COLO668 (cell line): ENCODE results near the gene SMIM35.

Experiments used
- DNase-seq: peaks from one replicate; lab custom pipeline; 2025; ENCODE audit not compliant: unreplicated experiment; lab: John Stamatoyannopoulos, UW

The SMIM35 gene

DNA sequence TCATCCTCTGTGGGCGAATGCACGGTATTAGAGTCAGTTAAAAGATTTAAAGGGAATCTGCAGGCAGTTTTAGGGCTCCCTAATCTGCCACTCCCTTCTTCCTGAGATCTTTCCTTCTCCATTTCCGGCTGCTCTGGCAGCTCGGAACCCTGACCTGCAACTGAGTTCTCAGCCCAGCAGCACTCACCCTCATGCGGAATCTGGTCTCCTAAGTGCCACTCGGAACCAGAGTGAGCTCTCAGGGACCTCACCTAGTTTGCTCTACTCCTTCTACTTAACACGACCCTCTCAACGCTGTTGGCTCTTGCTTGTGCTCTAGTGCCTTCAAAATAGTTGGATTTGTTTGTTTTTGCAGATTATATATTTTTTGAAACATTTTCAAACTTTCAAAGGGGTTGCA is 119.9 kb downstream of the SMIM35 start:
- DNase-seq = no peak

DNA sequence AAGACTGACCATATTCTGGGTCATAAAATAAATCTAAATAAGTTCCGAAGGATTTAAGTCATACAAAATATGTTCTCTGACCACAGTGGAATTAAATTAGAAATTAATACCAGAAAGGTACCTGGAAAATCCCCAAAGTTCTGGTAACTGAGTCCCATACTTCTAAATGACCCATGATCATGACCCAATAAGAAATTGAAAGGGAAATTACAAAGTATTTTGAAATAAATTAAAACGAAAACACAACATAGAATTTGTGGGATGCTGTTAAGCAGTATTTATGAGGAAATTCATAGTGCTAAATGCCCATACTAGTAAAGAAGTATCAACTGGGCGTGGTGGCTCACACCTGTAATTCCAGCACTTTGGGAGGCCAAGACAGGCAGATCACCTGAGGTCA is 123.9 kb downstream of the SMIM35 start:
- DNase-seq = no peak

DNA sequence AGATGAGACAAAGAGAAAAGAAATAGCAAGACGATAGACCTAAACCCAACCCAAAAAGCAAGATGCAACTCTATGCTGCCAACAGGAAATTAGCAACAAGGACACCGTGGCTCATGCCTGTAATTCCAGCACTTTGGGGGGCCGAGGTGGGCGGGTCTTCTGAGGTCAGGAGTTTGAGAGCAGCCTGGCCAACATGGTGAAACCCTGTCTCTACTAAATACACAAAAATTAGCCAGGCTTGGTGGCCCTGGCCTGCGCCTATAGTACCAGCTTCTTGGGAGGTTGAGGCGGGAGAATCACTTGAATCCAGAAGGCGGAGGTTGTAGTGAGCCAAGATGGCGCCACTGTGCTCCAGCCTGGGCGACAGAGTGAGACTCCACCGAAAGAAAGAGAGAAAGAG is 124.9 kb downstream of the SMIM35 start:
- no peak for DNase-seq

DNA sequence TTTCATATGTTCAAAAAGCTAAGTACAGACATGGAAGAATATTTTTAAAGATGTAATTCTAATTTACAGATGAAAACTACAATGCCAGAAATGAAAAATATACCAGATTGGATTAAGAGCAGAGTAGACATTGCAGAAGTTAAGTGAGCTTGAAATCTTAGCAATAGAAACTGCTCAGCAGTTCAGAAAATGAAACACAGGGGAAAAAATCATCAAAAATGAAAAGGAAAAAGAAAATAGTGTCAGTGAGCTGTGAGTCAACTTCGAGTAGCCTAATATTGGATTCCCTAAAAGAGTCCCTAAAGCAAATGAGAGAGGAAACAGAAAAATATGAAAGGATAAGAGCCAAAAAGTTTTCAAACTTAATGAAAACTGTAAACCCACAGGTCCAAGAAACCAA is 126.4 kb downstream of the SMIM35 start:
- no peak for DNase-seq

DNA sequence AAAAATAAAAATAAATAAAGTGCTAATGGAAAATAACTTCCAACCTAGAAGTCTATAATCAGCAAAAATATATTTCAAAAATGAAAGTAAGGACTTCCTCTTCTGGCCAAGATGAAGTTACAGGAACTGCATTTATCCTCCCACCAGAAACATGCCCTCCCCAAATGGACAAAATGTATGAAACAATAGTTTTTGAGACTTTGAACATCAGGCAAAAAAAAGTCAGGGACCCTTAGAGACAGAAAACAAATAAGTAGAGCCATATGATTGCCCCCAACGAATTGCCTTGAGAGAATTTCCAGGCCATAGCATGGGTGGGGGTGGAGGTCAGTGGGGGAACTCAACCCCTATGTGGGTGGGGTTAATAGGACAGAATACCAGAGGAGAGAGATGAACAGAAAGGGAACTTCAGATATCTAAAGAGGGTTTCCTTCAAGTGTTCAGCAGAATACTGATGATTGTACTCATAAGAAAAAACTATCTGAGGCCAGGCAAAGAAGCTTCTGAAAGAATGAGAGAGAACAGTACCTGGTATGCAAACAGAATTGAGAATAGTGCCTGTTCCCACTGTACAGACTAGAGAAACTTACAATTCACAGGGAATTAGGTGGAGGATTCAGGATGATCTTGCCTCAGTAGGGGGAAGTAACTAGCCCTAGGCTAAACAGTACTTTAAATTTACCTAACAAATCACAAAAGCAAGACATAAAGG is 127.2 kb downstream of the SMIM35 start:
- DNase-seq = no peak

DNA sequence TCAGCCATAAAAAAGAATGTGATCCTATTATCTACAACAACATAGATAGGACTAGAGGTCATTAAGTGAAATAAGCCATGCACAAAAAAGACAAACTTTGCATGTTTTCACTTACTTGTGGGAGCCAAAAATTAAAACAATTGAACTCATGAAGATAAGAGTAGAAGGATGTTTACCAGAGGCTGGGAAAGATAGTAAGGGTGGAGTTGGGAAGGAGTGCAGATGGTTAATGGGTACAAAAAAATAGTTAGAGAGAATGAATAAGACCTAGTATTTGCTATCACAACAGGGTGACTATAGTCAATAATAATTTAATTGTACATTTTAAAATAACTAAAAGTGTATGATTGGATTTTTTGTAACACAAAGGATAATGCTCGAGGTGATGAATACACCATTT is 127.8 kb downstream of the SMIM35 start:
- no peak for DNase-seq
